Fibroblast of mammary gland (primary cell): ENCODE measurements around the gene KIF5C.

Source experiments
- DNase-seq: peaks from one replicate; pipeline ENCODE4 v3.0.0-alpha.2; 2010; ENCODE audit warnings: low read depth
- H3K4me3 ChIP-seq: 2 replicates; pipeline ENCODE4 v1.5.1; 2011; ENCODE audit warnings: low read depth, mild to moderate bottlenecking, low read length, moderate library complexity; ENCODE audit not compliant: control insufficient read depth
- TF ChIP-seq, protein P1 (sequence below): conservative IDR thresholded peaks from 2 replicates; pipeline ENCODE4 v1.5.1; 2011; ENCODE audit warnings: low read depth, low read length, inconsistent platforms; ENCODE audit not compliant: control insufficient read depth, insufficient read depth

Gene KIF5C

DNA sequence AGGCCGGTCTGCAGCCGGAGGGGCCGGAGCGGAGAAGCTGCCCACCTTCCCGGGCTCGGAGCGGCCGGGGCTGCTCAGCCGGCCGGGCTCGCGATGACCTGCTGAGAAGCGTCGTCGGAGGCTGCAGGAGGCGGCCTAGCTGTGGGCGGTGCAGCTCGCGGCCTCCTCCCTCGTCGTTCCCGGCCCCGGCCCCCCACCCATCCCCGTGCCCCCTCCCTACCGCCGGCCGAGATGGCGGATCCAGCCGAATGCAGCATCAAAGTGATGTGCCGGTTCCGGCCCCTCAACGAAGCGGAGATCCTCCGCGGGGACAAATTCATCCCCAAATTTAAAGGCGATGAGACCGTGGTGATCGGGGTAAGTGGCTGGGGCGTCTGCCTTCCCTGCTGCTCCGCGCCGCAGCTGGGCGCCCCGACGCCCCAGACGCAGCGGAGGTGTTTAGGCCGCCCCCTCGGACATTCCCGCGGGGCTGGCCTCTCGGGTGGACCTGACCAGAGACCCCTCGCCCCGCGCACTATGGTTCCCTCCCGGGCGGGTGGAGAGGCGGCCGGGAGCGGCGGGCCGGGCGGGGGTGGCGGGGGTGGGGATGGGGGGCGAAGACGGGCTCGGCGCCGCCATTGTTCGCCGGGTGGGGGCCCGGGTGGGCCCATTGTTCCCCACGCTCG, 492 bp downstream of the KIF5C start:
- TF ChIP-seq, protein P1, sequence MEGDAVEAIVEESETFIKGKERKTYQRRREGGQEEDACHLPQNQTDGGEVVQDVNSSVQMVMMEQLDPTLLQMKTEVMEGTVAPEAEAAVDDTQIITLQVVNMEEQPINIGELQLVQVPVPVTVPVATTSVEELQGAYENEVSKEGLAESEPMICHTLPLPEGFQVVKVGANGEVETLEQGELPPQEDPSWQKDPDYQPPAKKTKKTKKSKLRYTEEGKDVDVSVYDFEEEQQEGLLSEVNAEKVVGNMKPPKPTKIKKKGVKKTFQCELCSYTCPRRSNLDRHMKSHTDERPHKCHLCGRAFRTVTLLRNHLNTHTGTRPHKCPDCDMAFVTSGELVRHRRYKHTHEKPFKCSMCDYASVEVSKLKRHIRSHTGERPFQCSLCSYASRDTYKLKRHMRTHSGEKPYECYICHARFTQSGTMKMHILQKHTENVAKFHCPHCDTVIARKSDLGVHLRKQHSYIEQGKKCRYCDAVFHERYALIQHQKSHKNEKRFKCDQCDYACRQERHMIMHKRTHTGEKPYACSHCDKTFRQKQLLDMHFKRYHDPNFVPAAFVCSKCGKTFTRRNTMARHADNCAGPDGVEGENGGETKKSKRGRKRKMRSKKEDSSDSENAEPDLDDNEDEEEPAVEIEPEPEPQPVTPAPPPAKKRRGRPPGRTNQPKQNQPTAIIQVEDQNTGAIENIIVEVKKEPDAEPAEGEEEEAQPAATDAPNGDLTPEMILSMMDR: no peak
- H3K4me3 ChIP-seq: no peak overlapping the region
- DNase-seq: no peak

DNA sequence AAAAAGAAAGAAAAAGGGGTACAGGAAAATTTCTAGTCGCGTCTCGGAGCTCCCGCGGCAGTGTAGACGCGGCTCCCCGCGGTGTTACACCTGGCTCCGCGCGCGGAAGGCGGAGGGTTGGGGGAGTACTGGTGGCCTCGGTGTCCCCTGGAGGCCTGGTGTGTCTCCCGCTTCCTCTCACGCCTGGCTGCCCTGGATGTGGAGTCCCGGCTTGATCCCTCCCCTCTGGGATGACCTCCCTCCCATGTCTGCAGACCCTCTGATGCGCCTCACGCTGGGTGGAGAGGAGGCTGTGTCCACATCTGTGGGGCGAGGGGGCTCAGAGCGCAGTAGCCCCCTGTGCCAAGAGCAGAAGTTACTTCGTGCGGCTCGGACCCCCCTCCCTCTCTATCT, 1.2 kb downstream of the KIF5C start:
- no peak for DNase-seq
- TF ChIP-seq, protein P1: no peak
- H3K4me3 ChIP-seq: no peak overlapping the region

DNA sequence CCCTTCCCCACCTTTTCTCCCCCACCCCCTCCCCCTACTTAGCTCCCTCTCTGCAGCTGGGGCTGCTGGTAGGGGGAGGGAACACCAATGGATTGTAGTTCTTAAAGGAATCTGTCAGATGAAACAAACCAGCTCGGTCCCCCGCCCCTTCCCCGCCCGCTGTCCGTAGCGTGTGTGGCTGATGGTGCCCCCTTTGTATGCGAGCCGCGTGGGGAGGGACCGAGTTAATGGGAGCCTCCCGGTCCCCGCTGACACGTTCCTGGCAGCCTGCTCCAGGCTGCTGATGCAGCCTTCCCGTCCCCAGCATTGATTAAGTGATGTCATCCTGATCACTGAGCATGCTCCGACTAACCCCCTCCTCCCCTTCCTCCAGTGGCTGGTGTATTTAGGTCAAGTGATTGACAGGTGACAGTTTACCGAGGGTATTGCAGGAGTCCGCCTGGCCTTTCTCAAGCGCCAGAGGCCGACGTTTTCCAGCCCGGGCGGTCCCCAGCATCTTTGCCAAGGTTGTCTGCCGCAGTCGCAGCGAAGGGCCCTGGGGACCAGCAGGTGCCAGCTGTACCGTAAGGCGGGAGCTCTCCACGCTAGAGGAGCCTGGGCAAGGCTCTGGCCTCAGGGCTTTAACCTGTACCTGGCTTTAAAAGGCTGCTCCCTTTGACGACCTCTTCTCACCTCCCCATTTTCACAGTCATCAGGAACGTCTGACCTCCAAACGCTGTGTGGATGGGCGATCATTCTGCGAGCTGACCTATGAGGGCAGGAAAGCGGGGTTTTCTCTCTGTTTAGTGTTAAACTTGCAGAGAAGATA, 1.8 kb downstream of the KIF5C start:
- TF ChIP-seq, protein P1: no peak
- no peak for DNase-seq
- H3K4me3 ChIP-seq: no peak overlapping the region

DNA sequence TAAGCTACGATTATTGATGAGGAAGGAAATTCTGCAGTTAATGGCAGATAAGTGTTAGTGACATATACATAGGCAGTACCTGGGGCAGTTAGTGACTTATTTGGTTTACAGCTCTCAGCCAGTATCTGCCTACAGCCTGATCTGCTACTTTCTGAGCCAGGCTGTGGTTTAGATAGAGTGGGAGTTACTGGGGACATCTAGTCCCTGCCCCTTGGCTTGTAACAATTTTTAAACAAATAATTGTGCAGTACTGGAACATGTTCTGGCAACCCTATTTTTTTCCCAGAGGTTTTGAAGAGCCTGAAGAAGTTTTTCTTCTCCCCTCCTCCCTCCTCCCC, 2.3 kb downstream of the KIF5C start:
- H3K4me3 ChIP-seq: no peak overlapping the region
- DNase-seq: no peak
- TF ChIP-seq, protein P1: no peak

DNA sequence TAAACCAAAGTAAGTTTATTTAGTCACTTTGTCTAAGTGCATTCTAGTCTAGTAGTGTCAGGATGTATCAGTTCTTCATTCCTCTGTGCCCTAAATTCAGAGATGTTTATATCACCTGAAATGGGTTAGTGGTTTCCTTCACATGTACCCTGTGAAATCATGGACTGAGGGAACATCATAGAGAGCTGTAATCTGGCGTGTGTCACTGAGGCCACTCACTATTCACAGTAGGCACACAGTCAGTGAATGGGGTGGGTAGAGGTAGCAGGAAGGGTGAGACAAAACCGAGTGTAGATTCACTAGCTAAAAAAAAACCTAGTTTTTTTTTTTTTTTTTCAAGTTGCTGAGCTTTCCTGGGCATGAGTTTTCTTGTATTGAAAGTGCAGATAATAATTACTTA, 5.6 kb downstream of the KIF5C start:
- no peak for DNase-seq
- TF ChIP-seq, protein P1: no peak
- no peak overlapping the region for H3K4me3 ChIP-seq

DNA sequence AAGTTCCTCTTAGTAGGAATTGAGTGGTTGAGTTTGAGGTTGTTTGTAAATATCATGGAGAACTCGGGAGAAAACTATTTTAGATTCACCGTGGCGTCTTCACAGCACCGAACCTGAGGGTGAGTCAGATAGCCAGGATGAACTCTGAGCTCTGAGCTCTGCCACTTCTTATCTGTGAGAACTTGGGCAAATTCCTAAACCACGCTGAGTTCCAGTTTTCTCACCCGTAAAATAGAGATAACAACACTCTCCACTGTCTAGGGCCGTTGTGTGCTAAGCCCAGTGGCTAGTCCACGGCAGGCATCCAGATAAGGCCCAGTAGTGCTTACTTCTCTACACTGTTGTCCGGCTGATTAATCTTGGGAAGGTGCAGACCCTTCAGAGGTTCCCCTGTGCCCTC, 7.0 kb downstream of the KIF5C start:
- DNase-seq: no peak
- TF ChIP-seq, protein P1: no peak
- no peak overlapping the region for H3K4me3 ChIP-seq
